Hepatic stellate cell (primary cell): ENCODE results near the gene HOMER2.

Experiments used
- DNase-seq: peaks from one replicate; pipeline ENCODE4 v3.0.0; 2011; ENCODE audit warnings: low spot score

The HOMER2 gene

DNA sequence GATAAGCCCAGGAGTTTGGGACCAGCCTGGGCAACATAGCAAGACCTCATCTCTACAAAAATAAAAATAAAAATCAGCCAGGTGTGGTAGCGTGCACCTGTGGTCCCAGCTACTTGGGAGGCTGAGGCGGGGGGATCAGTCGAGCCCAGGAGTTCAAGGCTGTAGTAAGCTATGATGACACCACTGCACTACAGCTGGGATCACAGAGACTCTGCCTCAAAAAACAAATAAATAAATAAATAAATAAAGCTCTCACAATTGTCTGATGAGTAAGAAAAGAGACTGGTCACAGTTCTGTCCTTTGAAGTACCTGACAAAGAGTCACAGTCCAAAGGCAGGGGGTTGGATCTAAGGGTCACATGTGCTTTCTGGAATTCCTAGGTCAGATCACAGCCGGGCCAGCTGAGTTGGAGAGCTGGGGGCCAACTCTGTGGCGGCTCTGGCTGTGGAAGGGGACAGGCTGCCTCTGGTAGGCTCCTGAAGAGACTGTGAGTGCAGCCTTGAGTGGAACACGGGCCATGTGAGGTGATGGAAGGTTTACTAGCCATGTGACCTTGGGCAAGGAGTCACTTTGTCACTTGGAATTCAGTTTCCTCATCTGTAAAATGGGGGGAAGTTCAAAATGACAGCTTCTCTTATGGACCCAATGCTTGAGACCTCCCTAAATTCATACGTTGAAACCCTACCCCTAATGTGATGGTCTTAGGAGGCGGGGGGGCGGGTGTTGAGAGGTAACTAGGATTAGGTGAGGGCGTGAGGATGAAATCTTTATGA is 95.9 kb downstream of the HOMER2 start:
- no peak for DNase-seq

GRCh38 chr15:82855286-82856100 is 97.0 kb downstream of the HOMER2 start:
- no peak for DNase-seq

- DNase-seq = no peak
These were observed 98.0 kb downstream of the HOMER2 start for GRCh38 chr15:82854554-82854953.

- no peak for DNase-seq
These were observed 99.5 kb downstream of the HOMER2 start for GRCh38 chr15:82852941-82853561.

GRCh38 chr15:82851981-82852511 is 100.5 kb downstream of the HOMER2 start:
- DNase-seq = no peak

DNA sequence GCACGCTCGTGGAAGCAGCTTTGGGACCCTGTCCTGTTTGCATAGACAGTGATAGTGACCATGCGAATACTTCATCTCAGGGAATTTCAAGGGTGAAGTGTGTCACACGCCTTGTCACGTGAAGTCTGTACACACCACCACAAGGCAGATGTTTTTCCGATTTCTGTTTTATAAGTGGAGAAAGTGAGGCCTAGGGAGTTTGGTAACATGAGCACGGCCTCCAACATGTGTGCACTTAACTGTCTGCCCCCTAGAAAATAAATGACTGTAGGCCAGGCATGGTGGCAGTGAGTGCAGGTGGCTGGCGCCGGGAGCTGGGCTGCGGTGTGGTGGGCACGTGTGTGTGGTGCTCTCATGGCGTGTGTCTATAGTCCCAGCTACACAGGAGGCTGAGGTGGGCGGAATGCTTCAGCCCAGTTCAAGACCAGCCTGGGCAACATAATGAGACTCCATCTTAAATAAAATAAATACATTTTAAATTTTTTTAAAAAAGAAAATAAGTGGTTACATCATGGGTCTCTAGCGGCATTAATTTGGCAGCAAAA is 101.1 kb downstream of the HOMER2 start:
- no peak for DNase-seq

- DNase-seq = no peak
These were observed 101.8 kb downstream of the HOMER2 start for GRCh38 chr15:82850731-82851130.

- DNase-seq = peak; percentile 72
These were observed 102.7 kb downstream of the HOMER2 start for GRCh38 chr15:82849556-82850512.

DNA sequence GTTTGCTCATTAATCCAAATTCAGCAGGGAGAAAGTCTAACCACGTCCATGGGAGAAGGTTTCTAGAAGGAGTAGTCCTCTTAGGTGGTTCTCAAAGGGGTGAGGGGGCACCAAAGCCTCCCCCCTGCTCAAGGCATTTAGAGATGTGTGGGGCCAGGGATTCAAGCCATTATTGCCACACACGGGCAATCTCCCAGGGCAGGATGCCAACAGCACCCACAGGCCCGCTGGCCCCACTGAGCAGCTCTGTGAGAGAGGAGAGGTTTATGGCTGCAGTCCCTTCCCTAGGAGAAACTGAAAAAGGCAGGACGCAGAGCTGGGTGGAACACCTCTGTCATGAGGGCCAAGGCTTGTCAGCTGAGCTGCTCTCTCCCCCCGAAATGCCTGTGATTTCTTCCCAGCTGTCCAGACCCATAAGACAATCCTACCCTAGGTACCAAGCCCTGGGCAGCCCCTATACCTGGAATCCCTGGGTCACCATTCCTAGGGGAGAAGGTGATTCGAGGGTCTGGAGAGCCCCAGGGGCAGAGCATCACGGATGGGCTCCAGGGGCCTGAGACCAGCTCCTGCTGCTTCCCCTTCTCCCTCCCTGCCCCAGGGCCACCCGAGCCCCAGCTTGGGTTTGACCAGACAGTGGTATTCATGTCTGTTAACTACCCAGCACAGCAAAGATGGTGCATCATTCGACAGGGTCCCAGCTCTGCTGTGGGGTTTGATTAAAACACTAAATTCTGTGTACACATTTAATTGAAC is 104.1 kb downstream of the HOMER2 start:
- DNase-seq = no peak

GRCh38 chr15:82847703-82848102 is 104.8 kb downstream of the HOMER2 start:
- DNase-seq = no peak

DNA sequence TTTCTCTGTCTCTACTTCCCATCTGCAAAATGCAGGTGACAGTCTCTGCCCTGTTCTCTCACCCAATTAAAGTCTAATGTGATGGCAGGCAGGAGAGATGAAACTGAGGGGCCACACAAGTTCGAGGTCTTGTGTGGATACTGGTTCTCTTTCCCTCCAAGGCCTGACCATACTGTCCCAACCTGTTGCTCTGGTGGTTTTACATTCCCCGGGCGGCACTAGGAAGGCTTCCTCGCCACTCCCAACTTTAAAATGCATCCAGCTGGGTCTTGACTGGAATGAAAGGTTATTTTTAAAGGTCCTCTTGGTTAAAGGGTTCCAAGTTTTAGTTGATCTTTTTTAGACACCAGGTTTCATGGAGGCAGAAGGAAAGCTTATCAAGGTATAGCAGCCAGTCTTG is 105.9 kb downstream of the HOMER2 start:
- DNase-seq = no peak

- DNase-seq = no peak
These were observed 106.8 kb downstream of the HOMER2 start for GRCh38 chr15:82845686-82846085.

DNA sequence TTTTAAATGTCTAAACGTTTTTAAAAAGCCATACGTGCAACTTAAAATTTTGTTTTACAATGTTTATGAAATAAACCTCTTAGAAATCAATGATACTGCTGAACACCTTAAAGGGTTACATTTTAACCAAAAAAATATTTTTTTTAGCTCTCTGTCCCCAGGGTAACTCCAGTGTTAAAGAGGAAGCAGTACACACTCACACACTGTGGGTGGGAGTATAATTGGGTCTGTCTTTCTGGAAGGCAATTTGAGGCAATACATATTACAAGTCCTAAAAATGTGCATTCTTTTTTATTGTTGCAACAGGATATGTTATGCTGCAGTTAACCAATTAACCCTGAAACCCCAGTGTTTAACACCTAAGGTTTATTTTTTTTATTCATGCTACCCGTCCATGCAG is 109.0 kb downstream of the HOMER2 start:
- no peak for DNase-seq

DNA sequence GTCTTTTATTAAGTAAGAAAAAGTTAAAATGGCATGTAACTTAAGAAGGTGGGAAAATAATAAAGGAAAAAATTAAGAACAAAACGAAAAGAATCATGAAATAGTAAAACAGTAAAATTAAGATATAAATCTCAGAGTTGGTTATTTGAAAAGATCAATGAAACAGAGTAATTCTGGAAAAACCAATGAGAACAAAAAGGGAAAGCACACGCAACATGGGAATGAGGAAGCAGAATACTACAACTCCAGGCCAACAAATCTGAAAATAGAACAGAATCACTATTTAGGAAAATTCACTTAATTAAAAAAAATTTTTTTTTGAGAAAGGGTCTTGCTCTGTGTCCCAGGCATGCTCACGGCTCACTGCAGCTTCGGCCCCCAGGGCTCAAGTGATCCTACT is 112.4 kb downstream of the HOMER2 start:
- no peak for DNase-seq

GRCh38 chr15:82839136-82839535 is 113.4 kb downstream of the HOMER2 start:
- DNase-seq = no peak

DNA sequence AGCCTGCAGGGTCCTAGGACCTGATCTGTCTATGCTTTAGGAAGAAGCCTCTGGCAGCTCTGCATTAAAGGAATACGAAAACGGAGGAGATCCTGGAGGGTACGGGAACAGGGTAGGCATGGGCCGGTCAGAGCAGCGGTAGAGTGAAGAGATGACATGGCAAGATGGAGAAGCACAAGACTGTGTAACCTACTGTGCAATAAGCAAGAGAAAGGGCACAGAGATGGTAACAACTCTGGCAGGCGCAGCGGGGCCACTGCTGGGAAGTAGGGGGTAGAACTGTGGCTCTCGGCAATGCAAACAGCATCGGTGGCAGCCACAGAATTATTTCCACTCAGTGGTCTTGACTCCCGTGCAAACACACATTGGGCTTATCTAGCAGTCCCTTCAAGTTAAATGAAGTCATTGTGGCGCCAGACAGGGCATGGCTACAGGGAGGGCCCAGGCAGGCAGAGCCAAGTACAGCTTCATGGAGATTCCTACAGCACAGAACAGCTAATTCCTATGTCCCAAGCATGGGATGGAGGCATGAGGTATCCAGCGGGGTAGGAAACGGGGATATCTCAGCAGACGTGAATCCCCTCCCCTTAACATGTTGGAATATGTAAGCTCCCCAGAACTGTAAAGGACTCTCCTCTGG is 114.3 kb downstream of the HOMER2 start:
- DNase-seq = no peak

DNA sequence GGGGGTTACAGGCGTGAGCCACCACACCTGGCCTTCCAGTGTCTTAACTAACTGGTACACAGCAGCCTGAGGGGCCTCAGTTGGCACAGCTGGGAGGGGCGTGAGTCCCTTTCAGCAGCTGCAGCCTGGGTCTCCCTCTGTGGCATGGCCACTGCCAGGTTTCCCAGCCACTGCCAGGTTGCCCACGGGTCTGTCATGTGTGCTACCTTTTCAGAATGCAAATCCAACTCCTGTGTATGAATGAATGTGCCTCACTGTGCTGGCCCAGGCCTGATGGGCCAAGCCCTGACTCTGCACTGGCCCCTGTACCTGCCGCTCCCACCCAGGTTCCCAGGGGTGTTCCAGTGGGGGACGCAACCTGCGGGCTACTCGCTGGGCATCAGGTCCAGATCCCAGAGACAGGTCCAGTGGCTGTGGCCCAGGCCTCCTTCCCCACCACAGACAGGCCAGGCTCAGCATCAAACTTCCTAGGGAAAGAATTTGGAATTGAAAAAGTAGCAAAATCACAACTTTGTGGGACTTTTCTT is 117.1 kb downstream of the HOMER2 start:
- no peak for DNase-seq

DNA sequence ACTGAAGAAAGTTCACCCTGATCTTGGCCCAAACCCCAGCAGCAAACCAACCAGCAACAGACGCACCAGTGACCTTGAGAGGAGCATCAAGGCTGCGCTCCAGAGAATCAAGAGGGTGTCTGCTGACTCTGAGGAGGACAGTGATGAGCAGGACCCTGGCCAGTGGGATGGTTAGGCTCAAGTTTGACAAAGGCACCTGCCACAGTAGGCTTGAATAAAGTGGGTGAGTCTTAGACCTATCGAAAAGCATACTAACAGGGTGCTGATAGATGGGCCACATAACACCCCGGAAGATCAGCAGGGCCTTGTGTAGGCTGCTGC is 119.2 kb downstream of the HOMER2 start:
- DNase-seq = no peak

DNA sequence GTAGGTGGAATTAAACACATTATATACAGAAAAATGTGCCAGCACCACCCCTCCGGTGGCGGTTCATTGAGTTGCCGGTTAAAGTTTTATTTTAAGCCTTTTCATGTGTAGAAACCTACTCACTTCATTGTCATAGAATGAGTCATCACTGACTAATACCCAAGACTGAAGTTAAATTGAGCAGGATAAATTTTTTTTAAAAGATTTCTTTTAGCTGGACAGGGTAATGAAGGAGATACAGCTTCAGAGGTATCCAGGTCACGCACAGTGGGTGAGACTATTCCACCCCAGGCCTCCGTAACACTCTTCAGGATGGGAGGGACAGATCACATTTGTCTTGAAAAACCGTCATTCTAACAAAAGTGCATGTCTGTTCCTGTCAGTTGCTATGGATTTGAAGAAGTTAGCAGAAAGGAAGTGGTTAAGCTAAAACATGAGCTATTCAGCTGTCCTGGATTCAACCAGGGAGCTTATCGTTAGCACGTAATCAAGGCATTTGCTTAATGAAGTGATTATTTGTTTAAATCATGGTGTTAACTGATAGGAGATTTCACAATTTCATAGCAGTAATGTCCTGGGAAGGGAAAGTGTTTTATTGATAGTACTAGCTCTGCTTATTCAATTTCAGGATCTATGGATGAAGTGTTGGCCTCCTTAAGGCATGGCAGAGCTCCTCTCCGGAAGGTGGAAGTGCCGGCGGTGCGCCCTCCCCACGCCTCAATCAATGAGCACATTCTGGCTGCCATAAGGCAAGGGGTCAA is 119.7 kb downstream of the HOMER2 start:
- peak; percentile 85 for DNase-seq
